Fibroblast of mammary gland (primary cell): Measurements from ENCODE around the gene PCDHB11.
"Not testable (repeated sequence)": the region's sequence is repeated elsewhere in the genome, so short reads cannot be mapped to it uniquely, and the experiment has no call there.

Source experiments
- DNase-seq: peaks from one replicate; pipeline ENCODE4 v3.0.0-alpha.2; 2010; ENCODE audit warnings: low read depth
- H3K4me3 ChIP-seq: 2 replicates; pipeline ENCODE4 v1.5.1; 2011; ENCODE audit warnings: low read depth, mild to moderate bottlenecking, low read length, moderate library complexity; ENCODE audit not compliant: control insufficient read depth
- TF ChIP-seq, protein P1 (sequence below): conservative IDR thresholded peaks from 2 replicates; pipeline ENCODE4 v1.5.1; 2011; ENCODE audit warnings: low read depth, low read length, inconsistent platforms; ENCODE audit not compliant: control insufficient read depth, insufficient read depth

The PCDHB11 gene

DNA sequence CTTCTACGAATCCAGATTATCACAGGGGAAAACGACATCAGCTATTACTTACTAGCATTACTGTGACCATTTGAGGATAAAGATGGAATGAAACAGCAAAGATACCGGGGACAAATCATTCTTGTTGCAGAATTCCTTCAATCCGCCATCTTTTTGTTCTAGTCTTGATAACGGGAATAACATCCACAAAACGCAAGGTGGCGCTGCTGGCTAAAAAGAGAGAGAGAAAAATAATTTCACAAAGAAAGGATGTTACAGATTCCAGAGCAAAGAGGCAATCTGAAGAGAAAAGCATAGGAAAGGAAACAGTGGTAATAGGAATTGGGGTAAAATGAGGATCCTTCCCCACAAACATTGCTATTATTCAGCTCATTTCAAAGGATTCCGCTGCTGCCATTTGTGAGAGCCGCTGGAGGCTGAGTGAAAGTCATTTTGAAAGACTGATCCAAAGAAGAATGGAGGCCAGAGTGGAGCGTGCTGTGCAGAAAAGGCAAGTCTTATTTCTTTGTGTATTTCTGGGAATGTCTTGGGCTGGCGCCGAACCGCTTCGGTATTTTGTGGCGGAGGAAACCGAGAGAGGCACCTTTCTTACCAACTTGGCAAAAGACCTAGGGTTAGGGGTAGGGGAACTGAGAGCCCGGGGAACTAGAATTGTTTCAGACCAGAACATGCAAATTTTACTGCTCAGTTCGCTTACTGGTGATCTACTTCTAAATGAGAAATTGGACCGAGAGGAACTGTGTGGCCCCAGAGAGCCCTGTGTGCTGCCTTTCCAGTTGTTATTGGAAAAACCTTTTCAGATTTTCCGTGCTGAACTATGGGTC, 26.8 kb upstream of the PCDHB11 start, which contains the start of gene PCDHB7:
PCDHB7 (plus strand) TSS at position 264 of the 824 bp plus-strand sequence; CDS start at position 456, 192 bp downstream.
- H3K4me3 ChIP-seq: no peak within 1 kb of the TSS
- TF ChIP-seq, protein P1, sequence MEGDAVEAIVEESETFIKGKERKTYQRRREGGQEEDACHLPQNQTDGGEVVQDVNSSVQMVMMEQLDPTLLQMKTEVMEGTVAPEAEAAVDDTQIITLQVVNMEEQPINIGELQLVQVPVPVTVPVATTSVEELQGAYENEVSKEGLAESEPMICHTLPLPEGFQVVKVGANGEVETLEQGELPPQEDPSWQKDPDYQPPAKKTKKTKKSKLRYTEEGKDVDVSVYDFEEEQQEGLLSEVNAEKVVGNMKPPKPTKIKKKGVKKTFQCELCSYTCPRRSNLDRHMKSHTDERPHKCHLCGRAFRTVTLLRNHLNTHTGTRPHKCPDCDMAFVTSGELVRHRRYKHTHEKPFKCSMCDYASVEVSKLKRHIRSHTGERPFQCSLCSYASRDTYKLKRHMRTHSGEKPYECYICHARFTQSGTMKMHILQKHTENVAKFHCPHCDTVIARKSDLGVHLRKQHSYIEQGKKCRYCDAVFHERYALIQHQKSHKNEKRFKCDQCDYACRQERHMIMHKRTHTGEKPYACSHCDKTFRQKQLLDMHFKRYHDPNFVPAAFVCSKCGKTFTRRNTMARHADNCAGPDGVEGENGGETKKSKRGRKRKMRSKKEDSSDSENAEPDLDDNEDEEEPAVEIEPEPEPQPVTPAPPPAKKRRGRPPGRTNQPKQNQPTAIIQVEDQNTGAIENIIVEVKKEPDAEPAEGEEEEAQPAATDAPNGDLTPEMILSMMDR: peak; percentile 48
- DNase-seq: peak; percentile 20

DNA sequence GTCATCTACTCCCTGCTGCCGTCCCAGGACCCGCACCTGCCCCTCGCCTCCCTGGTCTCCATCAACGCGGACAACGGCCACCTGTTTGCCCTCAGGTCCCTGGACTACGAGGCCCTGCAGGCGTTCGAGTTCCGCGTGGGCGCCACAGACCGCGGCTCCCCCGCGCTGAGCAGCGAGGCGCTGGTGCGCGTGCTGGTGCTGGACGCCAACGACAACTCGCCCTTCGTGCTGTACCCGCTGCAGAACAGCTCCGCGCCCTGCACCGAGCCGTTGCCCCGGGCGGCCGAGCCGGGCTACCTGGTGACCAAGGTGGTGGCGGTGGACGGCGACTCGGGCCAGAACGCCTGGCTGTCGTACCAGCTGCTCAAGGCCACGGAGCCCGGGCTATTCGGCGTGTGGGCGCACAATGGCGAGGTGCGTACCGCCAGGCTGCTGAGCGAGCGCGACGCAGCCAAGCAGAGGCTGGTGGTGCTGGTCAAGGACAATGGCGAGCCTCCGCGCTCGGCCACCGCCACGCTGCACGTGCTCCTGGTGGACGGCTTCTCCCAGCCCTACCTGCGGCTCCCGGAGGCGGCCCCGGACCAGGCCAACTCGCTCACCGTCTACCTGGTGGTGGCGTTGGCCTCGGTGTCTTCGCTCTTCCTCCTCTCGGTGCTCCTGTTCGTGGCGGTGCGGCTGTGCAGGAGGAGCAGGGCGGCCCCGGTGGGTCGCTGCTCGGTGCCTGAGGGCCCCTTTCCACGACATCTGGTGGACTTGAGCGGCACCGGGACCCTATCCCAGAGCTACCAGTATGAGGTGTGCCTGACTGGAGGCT, 24.9 kb upstream of the PCDHB11 start:
- not testable (repeated sequence) for H3K4me3 ChIP-seq, DNase-seq

DNA sequence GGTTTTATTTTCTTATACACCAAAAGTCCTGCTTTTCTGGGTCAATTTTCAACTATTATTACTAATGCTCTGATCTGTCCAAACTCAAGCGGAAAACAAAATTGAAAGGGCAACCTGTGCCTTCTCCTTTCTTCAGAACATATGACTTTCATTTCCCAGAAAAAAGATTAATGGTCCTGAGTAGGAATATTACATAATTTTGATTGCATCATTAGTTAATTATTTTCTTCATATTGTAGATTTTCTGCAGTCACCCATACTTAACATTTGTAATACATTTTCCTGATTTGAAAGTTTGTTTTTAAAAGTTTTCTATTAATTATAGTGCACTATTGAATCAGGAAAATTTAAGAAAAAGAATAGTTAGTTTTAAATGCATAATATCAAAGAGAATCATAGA, 23.5 kb upstream of the PCDHB11 start:
- no peak overlapping the region for H3K4me3 ChIP-seq
- no peak for DNase-seq
- TF ChIP-seq, protein P1: no peak

DNA sequence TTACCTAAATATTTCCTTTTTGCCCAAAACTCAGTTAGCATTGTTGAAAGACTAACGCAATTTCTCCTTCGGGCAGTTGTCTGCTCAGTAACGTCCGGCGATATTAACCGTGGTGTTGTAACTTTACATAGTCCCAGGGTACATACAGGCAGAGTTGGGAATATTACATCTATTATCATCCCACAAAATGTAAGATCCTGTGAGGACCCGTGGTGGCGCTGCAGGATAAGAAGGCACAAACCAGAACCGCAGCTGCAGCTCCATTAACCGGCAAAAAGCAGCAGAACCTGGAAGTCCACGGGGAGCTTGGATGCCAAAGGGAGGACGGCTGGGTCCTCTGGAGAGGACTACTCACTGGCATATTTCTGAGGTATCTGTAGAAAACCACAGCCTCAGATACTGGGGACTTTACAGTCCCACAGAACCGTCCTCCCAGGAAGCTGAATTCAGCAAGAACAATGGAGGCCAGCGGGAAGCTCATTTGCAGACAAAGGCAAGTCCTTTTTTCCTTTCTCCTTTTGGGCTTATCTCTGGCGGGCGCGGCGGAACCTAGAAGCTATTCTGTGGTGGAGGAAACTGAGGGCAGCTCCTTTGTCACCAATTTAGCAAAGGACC, 21.7 kb upstream of the PCDHB11 start, which contains the start of gene PCDHB8:
PCDHB8 (plus strand) TSS at position 214 of the 615 bp plus-strand sequence; CDS start at position 459, 245 bp downstream.
- not testable (repeated sequence) for DNase-seq, H3K4me3 ChIP-seq

DNA sequence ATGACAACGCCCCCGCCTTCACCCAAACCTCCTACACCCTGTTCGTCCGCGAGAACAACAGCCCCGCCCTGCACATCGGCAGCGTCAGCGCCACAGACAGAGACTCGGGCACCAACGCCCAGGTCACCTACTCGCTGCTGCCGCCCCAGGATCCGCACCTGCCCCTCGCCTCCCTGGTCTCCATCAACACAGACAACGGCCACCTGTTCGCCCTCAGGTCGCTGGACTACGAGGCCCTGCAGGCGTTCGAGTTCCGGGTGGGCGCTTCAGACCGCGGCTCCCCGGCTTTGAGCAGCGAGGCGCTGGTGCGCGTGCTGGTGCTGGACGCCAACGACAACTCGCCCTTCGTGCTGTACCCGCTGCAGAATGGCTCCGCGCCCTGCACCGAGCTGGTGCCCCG, 20.1 kb upstream of the PCDHB11 start:
- H3K4me3 ChIP-seq, DNase-seq: not testable (repeated sequence)

DNA sequence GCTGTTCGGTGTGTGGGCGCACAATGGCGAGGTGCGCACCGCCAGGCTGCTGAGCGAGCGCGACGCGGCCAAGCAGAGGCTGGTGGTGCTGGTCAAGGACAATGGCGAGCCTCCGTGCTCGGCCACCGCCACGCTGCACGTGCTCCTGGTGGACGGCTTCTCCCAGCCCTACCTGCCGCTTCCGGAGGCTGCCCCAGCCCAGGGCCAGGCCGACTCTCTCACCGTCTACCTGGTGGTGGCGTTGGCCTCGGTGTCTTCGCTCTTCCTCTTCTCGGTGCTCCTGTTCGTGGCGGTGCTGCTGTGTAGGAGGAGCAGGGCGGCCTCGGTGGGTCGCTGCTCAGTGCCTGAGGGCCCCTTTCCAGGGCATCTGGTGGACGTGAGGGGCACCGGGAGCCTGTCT, 19.6 kb upstream of the PCDHB11 start:
- not testable (repeated sequence) for H3K4me3 ChIP-seq

DNA sequence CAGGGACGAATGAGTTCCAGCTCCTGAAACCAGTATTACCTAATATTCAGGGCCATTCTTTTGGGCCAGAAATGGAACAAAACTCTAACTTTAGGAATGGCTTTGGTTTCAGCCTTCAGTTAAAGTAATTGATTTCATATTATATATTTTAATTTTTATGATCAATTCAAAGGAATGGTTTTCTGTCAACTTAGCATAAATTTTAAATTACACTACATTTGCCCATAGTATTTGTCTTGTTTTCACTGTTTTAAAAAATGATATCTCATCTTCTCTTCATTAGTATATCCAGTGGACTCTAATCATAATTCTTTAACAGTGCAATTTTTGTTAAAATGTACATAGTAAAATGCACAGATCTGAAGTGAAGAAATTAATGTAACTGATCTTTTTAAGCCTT, 19.1 kb upstream of the PCDHB11 start:
- no peak for DNase-seq

More for the DNA sequence above, 19.6 kb upstream of the PCDHB11 start:
- DNase-seq: not testable (repeated sequence)

DNA sequence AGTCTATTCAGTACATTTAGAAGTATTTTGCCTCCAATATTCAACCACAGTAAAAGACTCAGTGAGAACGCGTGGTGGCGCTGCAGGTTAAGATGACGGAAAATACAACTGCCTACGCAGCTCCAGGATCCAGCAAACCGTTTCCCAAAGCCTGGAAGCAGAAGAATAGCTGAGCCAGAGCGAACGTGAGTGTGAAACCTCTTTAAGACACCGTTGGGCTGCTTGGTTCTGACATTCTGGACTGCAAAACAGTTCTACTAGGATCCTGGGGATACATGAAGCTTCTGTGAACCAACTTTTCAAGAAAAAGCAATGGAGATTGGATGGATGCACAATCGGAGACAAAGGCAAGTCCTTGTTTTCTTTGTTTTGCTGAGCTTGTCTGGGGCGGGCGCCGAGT, 17.2 kb upstream of the PCDHB11 start, which contains the start of gene PCDHB16:
PCDHB16 (plus strand) TSS at position 140 of the 400 bp plus-strand sequence; CDS start at position 313, 173 bp downstream.
- H3K4me3 ChIP-seq: no peak within 1 kb of the TSS
- peak; percentile 17 for DNase-seq
- TF ChIP-seq, protein P1: no peak

More for the DNA sequence above, 19.1 kb upstream of the PCDHB11 start:
- TF ChIP-seq, protein P1: no peak
- no peak overlapping the region for H3K4me3 ChIP-seq

DNA sequence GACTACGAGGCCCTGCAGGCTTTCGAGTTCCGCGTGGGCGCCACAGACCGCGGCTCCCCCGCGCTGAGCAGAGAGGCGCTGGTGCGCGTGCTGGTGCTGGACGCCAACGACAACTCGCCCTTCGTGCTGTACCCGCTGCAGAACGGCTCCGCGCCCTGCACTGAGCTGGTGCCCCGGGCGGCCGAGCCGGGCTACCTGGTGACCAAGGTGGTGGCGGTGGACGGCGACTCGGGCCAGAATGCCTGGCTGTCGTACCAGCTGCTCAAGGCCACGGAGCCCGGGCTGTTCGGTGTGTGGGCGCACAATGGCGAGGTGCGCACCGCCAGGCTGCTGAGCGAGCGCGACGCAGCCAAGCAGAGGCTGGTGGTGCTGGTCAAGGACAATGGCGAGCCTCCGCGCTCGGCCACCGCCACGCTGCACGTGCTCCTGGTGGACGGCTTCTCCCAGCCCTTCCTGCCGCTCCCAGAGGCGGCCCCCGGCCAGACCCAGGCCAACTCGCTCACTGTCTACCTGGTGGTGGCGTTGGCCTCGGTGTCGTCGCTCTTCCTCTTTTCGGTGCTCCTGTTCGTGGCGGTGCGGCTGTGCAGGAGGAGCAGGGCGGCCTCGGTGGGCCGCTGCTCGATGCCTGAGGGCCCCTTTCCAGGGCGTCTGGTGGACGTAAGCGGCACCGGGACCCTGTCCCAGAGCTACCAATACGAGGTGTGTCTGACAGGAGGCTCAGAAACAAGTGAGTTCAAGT, 15.1 kb upstream of the PCDHB11 start:
- H3K4me3 ChIP-seq, DNase-seq: not testable (repeated sequence)
